GM19099 (cell line): Measurements from ENCODE around the gene BPIFA3.

ENCODE experiments used
- POLR2A ChIP-seq: IDR thresholded peaks from 3 replicates; pipeline ENCODE4 v1.6.1; 2011; ENCODE audit warnings: low read depth; ENCODE audit not compliant: insufficient read length; ENCODE audit errors: extremely low read depth

BPIFA3 gene

GRCh38 chr20:33275215-33275614, 58.1 kb downstream of the BPIFA3 start:
- TF ChIP-seq POLR2A: no peak

- no peak for TF ChIP-seq POLR2A
Measured at GRCh38 chr20:33275871-33276270, 58.7 kb downstream of the BPIFA3 start.

GRCh38 chr20:33276303-33277113, 59.4 kb downstream of the BPIFA3 start:
- TF ChIP-seq POLR2A: no peak
